Breast epithelium (tissue), 4 donors: ENCODE measurements around the gene SPOP. TPM values are rescaled to one million over a fixed set of nuclear protein-coding genes. Genes with fewer than 3 reads are reported as not detected.

Experiments used
- DNase-seq, 2 donors: peaks; one replicate each; pipeline ENCODE4 v3.0.0-alpha.2; 2019; ENCODE audit warnings: low spot score in 2 of 2
- H3K27ac ChIP-seq, 2 donors: fragments of 200-600 bp; sonication (generic) in 1 of 2; one replicate each; pipeline ENCODE4 v1.5.1; 2016 to 2019; ENCODE audit warnings: mild to moderate bottlenecking in 1 of 2
- H3K27me3 ChIP-seq, 2 donors: fragments of 200-600 bp; sonication (generic) in 1 of 2; one replicate each; pipeline versions ENCODE4 v1.5.1 to v1.6.0; 2017 to 2019; ENCODE audit warnings: control low read depth in 1 of 2, mild to moderate bottlenecking in 1 of 2
- H3K36me3 ChIP-seq: fragments of 200-600 bp; one replicate; pipeline ENCODE4 v1.5.1; 2019
- H3K4me1 ChIP-seq, 2 donors: fragments of 200-600 bp; sonication (generic); one replicate each; pipeline ENCODE4 v1.5.1; 2016 to 2019; ENCODE audit warnings: control low read depth in 1 of 2
- H3K4me3 ChIP-seq, 3 donors: fragments of 200-600 bp; sonication (generic); 1 replicate in 2 of 3; 2 replicates in 1 of 3; pipeline ENCODE4 v1.5.1; 2016 to 2019; ENCODE audit warnings: mild to moderate bottlenecking in 3 of 3, moderate library complexity in 2 of 3
- H3K9me3 ChIP-seq, 2 donors: fragments of 200-600 bp; sonication (generic) in 1 of 2; one replicate each; pipeline ENCODE4 v1.5.1; 2016 to 2019; ENCODE audit warnings: control low read depth in 1 of 2
- CTCF ChIP-seq, 3 donors: fragments of 450-650 bp; IDR thresholded peaks; one replicate each; pipeline ENCODE4 v1.5.1; 2016 to 2017; ENCODE audit warnings: antibody characterized with exemption in 3 of 3, mild to moderate bottlenecking in 3 of 3, moderate library complexity in 3 of 3
- POLR2A ChIP-seq: fragments of 450-650 bp; IDR thresholded peaks from one replicate; pipeline ENCODE4 v1.6.1; 2016; ENCODE audit warnings: antibody characterized with exemption, mild to moderate bottlenecking, moderate library complexity
- POLR2AphosphoS5 ChIP-seq, 3 donors: sonication (generic); formaldehyde crosslinking; IDR thresholded peaks; one replicate each; pipeline ENCODE4 v1.6.1; 2017; ENCODE audit warnings: antibody characterized with exemption in 3 of 3
- intact Hi-C: fragments of 100-400 bp; cut with DNase I; formaldehyde crosslinking; loops from one replicate; pipeline ENCODE4 v1.15.1; 2023; ENCODE audit warnings: low total_unique reads
- total RNA-seq, 3 donors: library from RNA; depleted of rRNA; stranded (reverse); fragments of >200 nt; gene quantifications; one replicate each; pipeline ENCODE4 v1.1.0, GENCODE V29; 2016

SPOP gene
- total RNA-seq, 3 donors from 2014 or later: 48.3 to 73.8 (median 55.4) TPM

GRCh38 chr17:49596613-49597244 is 81.2 kb downstream of the SPOP start:
- no peak overlapping the region for H3K4me3 ChIP-seq
- intact Hi-C loops: no loop called here
- peaks cover 8% of the 10 kb centered on the region for H3K36me3 ChIP-seq
- no peaks in the 10 kb centered on the region for H3K27me3 ChIP-seq
- no peak overlapping the region for H3K27ac ChIP-seq
- H3K9me3 ChIP-seq: no peaks in the 10 kb centered on the region
- TF ChIP-seq CTCF (IDR thresholded peaks at IDR 0.05) (no peak), POLR2AphosphoS5 (IDR thresholded peaks at IDR 0.05) (no peak), POLR2A (no peak)
- DNase-seq: no peak
- H3K4me1 ChIP-seq: no peaks in the 10 kb centered on the region

GRCh38 chr17:49595980-49596379 is 81.9 kb downstream of the SPOP start:
- TF ChIP-seq CTCF (IDR thresholded peaks at IDR 0.05): no peak
- no peak for TF ChIP-seq POLR2AphosphoS5 (IDR thresholded peaks at IDR 0.05)
- TF ChIP-seq POLR2A: no peak
- Histone ChIP-seq H3K27ac (no peak overlapping the region), H3K4me1 (no peaks in the 10 kb centered on the region), H3K9me3 (no peaks in the 10 kb centered on the region), H3K27me3 (no peaks in the 10 kb centered on the region), H3K4me3 (no peak overlapping the region), H3K36me3 (peaks cover 8% of the 10 kb centered on the region)
- intact Hi-C loops: no loop called here
- no peak for DNase-seq

DNA sequence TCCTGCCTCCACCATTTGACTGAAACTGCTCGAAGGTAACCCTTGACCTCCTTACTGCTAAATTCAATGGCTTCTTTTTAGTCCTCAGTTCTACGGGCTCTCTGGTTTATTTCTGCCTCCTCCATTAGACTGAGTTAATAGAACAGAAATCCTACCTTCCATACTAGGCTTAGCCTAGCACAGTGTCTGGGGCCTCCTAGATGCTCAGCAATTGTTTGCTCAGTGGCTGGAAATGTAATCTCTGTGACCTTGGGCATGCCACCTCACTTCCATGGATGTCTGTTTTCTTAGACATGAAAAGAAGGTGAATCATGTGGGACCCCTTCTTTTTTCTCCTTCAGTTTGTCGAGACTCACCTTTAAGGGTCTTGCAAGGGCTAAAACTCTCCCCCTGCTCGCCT is 82.6 kb downstream of the SPOP start:
- TF ChIP-seq POLR2AphosphoS5 (IDR thresholded peaks at IDR 0.05): no peak
- no peak for TF ChIP-seq CTCF (IDR thresholded peaks at IDR 0.05)
- TF ChIP-seq POLR2A: no peak
- Histone ChIP-seq H3K4me3 (no peak overlapping the region), H3K27ac (no peak overlapping the region)

GRCh38 chr17:49592263-49592662 is 85.6 kb downstream of the SPOP start:
- Histone ChIP-seq H3K27ac (no peak overlapping the region), H3K4me3 (no peak overlapping the region), H3K36me3 (no peaks in the 10 kb centered on the region), H3K9me3 (no peaks in the 10 kb centered on the region), H3K27me3 (no peaks in the 10 kb centered on the region), H3K4me1 (no peaks in the 10 kb centered on the region)
- no peak for TF ChIP-seq POLR2AphosphoS5 (IDR thresholded peaks at IDR 0.05)
- TF ChIP-seq CTCF (IDR thresholded peaks at IDR 0.05): no peak
- no peak for TF ChIP-seq POLR2A
- no peak for DNase-seq
- intact Hi-C loops: no loop called here

More for the DNA sequence above, 82.6 kb downstream of the SPOP start:
- no peak for DNase-seq
- Histone ChIP-seq H3K9me3 (no peaks in the 10 kb centered on the region), H3K27me3 (no peaks in the 10 kb centered on the region), H3K4me1 (no peaks in the 10 kb centered on the region), H3K36me3 (peaks cover 7% of the 10 kb centered on the region)
- intact Hi-C loops: no loop called here

DNA sequence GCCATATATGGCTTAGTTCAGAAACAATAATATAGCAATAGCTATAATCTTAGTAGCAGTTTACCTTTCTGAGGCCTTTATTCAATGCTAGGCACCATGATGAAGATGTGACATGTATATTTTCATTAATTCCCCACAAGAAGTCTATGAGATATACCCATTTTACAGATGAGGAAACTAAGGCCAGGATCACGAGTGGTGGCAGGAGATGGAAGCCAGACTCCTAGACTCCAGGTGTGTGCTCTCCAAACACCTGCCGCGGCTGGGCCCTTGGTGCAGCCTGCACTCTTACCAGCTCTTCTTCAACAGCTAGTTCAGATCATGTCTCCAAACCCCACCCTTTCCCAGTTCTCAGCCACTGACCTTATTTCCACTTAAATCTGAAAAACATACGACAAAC is 87.0 kb downstream of the SPOP start:
- no peak overlapping the region for H3K4me3 ChIP-seq
- H3K27me3 ChIP-seq: no peaks in the 10 kb centered on the region
- no peaks in the 10 kb centered on the region for H3K4me1 ChIP-seq
- no peak for TF ChIP-seq POLR2A
- TF ChIP-seq CTCF (IDR thresholded peaks at IDR 0.05): no peak
- no peak for TF ChIP-seq POLR2AphosphoS5 (IDR thresholded peaks at IDR 0.05)
- H3K9me3 ChIP-seq: no peaks in the 10 kb centered on the region
- intact Hi-C loops: no loop called here
- no peaks in the 10 kb centered on the region for H3K36me3 ChIP-seq
- no peak overlapping the region for H3K27ac ChIP-seq
- no peak for DNase-seq
